Adipocyte (in vitro differentiated cells): ENCODE results near the gene AEBP1.

Experiments used
- DNase-seq: peaks from one replicate; pipeline ENCODE4 v3.0.0-alpha.2; 2015; ENCODE audit warnings: low read depth
- H3K27me3 ChIP-seq: replicated peaks from 2 replicates; pipeline ENCODE4 v1.7.0; 2013; ENCODE audit warnings: mild to moderate bottlenecking, low read length, moderate library complexity; ENCODE audit not compliant: control insufficient read depth, insufficient read depth
- H3K36me3 ChIP-seq: 2 replicates; pipeline ENCODE4 v1.7.0; 2013; ENCODE audit warnings: low read length, mild to moderate bottlenecking, moderate library complexity; ENCODE audit not compliant: control insufficient read depth, insufficient read depth, severe bottlenecking
- H3K4me1 ChIP-seq: 2 replicates; pipeline ENCODE4 v1.7.0; 2013; ENCODE audit warnings: mild to moderate bottlenecking, low read length, moderate library complexity; ENCODE audit not compliant: control insufficient read depth, insufficient read depth
- H3K4me3 ChIP-seq: 2 replicates; pipeline ENCODE4 v1.7.0; 2013; ENCODE audit warnings: mild to moderate bottlenecking, low read length, moderate library complexity
- H3K9ac ChIP-seq: 2 replicates; pipeline ENCODE4 v1.7.0; 2013; ENCODE audit warnings: mild to moderate bottlenecking, low read length, moderate library complexity
- H3K9me3 ChIP-seq: 2 replicates; pipeline ENCODE4 v1.7.0; 2013; ENCODE audit warnings: mild to moderate bottlenecking, low read length, moderate library complexity; ENCODE audit not compliant: control insufficient read depth

AEBP1 gene

DNA sequence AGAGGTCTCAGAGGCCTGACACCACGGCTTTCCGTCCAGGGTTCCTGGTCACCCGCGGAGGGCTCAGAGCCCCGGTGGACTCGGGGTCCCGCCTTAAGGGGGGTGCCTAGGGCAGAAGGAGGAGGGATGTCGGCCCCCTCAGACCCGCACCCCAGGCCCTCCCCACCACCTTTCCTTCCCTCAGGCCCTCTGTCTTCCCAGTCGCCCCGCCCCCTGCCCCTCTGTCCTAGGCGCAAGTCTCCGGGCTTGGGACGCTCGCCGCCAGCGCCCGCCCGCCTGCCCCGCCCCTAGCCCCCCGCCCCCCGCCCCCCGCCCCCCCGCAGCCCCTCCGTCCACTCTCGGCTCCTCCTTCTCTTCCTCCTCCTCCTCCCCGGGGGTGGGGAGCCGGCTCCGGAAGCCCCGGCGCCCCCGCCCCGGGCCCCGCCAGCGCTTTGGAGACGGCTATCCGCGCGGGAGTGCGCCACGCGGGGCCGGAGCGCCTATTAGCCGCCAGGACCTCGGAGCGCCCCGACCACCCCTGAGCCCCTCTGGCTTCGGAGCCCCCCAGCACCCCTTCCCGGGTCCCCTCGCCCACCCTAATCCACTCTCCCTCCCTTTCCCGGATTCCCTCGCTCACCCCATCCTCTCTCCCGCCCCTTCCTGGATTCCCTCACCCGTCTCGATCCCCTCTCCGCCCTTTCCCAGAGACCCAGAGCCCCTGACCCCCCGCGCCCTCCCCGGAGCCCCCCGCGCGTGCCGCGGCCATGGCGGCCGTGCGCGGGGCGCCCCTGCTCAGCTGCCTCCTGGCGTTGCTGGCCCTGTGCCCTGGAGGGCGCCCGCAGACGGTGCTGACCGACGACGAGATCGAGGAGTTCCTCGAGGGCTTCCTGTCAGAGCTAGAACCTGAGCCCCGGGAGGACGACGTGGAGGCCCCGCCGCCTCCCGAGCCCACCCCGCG lies at the start of gene AEBP1:
Gene AEBP1, plus strand, starts transcription at position 423 of the 937 bp plus-strand sequence. Its CDS starts 321 bp downstream, at position 744.
- DNase-seq = peak; percentile 74
- Histone ChIP-seq H3K9me3 (no peaks in the 10 kb centered on the region), H3K36me3 (peaks cover 3% of the 10 kb centered on the region), H3K27me3 (no peaks in the 10 kb centered on the region), H3K4me1 (peaks cover 56% of the 10 kb centered on the region), H3K4me3 (peak within 1 kb of the TSS; percentile 76), H3K9ac (peak within 1 kb of the TSS; percentile 81)

DNA sequence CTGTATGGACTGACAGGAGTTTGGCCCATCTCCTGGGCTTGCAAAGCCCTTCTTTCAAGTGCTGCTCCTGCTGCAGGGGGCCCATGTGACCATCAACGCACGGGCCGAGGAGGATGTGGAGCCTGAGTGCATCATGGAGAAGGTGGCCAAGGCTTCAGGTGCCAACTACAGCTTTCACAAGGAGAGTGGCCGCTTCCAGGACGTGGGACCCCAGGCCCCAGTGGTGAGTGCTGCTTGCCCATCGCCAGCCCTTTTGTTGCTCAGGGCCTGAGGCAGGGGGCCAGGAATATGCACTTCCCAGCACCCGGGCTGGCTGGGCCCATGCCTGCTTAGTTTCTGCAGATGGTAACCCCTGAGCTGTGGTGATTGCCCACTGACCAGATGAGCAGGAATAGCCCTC lies 47.5 kb upstream of the AEBP1 start:
- peaks cover 92% of the 10 kb centered on the region for H3K36me3 ChIP-seq
- no peaks in the 10 kb centered on the region for H3K9me3 ChIP-seq
- no peaks in the 10 kb centered on the region for H3K27me3 ChIP-seq
- no peak overlapping the region for H3K4me3 ChIP-seq
- H3K4me1 ChIP-seq = no peaks in the 10 kb centered on the region
- H3K9ac ChIP-seq = no peak overlapping the region
- no peak for DNase-seq

DNA sequence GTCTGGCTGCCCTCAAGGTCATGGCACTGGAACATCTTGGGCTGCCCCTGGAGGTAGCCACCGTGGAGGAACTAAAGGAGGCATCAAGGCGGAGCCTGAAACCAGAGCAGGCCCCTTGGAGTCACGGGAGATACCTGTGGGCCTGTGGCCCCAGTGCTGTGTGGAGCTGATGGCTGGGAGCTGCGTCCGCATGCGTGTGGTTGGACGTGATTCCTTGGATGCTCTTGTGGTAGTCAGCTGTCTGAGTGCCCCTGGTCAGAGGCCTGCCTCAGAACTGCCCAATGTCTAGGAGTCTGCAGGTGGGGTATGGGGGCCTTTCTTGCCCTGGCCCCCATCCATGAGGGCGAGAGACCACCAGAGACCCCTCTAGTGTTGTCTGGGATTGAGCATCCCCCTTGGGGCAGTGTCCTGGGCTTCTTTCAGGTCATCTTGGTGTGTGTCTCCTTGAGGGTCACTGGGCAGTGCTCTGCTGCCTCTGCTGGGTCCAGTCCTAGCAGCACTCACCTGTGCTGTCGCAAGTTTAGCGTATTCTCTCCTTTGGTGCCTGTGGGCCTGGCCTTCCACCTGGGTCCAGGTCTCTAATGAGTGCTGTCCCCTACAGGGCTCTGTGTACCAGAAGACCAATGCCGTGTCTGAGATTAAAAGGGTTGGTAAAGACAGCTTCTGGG lies 46.8 kb upstream of the AEBP1 start:
- no peak overlapping the region for H3K4me3 ChIP-seq
- no peak overlapping the region for H3K9ac ChIP-seq
- no peaks in the 10 kb centered on the region for H3K9me3 ChIP-seq
- H3K27me3 ChIP-seq = no peaks in the 10 kb centered on the region
- no peak for DNase-seq
- peaks cover 93% of the 10 kb centered on the region for H3K36me3 ChIP-seq
- H3K4me1 ChIP-seq = peaks cover 5% of the 10 kb centered on the region

DNA sequence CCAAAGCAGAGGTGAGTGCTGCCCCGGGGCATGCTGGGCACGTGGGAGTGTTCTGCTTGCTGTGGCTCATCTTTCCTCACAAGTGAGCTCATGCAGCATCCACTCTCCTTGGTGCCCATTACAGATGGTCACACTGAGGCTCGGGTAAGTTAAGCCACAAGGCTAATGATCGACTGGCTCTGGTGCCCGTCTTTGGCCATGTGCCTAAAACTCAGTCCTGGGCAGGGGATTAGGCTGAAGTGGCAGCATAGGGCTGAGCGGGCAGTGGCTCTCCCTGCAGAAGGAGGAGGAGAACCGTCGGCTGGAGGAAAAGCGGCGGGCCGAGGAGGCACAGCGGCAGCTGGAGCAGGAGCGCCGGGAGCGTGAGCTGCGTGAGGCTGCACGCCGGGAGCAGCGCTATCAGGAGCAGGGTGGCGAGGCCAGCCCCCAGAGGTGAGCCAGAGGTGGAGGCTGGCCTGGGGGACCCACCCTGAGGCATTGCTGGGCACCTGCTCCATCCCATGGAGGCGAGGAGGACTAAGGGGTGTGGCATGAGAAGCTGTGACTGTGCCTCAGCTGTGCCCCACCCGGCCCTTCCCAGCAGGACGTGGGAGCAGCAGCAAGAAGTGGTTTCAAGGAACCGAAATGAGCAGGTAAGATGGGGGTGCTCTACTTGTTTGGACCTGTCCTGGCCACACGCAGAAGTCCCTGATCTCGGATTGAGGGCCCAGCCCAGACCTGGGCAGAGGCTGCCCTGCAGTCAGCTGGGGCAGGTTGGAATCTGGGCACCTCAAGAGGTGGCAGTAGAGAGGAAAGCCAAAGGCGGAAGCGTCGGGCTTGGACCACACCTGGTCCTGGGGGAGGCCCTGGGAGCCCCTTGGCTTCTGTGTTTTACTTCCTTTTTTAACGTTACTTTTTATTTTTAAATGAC lies 46.0 kb upstream of the AEBP1 start:
- no peak for DNase-seq
- no peak overlapping the region for H3K4me3 ChIP-seq
- peaks cover 13% of the 10 kb centered on the region for H3K4me1 ChIP-seq
- H3K27me3 ChIP-seq = no peaks in the 10 kb centered on the region
- no peak overlapping the region for H3K9ac ChIP-seq
- peaks cover 87% of the 10 kb centered on the region for H3K36me3 ChIP-seq
- no peaks in the 10 kb centered on the region for H3K9me3 ChIP-seq

DNA sequence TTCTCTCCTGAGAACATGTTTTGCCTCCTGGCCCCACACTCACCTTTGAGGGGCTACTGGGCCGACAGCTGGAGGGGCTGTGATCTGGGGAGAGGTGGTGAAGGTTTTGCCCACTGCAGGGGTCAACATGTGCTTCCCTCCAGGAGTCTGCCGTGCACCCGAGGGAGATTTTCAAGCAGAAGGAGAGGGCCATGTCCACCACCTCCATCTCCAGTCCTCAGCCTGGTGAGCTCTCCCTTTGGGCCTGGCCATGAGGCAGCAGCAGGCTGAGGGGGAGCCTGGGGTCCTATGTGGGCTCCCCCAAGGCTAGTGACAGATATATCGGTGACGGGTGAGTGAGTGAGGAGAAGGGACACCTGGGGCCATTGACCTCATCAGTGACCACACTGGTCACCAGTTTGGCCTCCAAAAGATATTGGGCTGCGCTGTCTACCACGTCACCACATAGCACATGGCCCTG lies 45.4 kb upstream of the AEBP1 start:
- Histone ChIP-seq H3K27me3 (no peaks in the 10 kb centered on the region), H3K4me1 (peaks cover 19% of the 10 kb centered on the region), H3K4me3 (no peak overlapping the region), H3K9me3 (no peaks in the 10 kb centered on the region), H3K9ac (no peak overlapping the region), H3K36me3 (peaks cover 80% of the 10 kb centered on the region)
- no peak for DNase-seq

DNA sequence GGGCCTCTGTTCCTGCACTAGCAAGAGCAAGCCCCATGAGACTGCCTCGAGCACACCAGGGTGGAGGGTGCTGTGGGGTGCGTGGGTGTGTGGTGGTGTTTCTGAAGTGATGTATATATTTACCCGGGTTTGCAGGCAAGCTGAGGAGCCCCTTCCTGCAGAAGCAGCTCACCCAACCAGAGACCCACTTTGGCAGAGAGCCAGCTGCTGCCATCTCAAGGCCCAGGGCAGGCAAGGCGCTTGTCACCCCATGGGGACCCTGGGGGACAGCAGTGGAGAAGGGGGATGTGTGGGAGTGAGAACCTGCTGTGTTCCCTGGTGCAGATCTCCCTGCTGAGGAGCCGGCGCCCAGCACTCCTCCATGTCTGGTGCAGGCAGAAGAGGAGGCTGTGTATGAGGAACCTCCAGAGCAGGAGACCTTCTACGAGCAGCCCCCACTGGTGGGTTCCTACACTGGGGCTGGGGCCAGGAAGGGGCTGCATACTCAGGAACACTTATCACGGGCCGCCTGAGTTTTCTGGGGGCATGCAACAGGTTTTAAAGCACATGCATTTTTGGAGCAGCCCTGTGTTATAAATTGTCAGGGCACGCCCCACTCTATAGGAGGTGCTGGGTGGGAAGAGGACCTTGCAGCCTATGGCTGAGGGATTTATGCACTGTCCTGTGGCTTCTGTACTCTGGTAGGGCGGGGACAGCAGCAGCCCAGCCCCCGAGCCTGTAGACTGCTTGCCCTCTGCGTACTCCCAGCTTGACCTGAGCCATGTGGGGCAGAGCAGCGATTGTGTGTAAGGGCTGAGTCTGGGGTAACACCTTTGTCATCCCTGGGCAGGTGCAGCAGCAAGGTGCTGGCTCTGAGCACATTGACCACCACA lies 44.7 kb upstream of the AEBP1 start:
- Histone ChIP-seq H3K9ac (no peak overlapping the region), H3K9me3 (no peaks in the 10 kb centered on the region), H3K4me1 (peaks cover 25% of the 10 kb centered on the region), H3K36me3 (peaks cover 74% of the 10 kb centered on the region), H3K27me3 (no peaks in the 10 kb centered on the region), H3K4me3 (no peak overlapping the region)
- DNase-seq = no peak

DNA sequence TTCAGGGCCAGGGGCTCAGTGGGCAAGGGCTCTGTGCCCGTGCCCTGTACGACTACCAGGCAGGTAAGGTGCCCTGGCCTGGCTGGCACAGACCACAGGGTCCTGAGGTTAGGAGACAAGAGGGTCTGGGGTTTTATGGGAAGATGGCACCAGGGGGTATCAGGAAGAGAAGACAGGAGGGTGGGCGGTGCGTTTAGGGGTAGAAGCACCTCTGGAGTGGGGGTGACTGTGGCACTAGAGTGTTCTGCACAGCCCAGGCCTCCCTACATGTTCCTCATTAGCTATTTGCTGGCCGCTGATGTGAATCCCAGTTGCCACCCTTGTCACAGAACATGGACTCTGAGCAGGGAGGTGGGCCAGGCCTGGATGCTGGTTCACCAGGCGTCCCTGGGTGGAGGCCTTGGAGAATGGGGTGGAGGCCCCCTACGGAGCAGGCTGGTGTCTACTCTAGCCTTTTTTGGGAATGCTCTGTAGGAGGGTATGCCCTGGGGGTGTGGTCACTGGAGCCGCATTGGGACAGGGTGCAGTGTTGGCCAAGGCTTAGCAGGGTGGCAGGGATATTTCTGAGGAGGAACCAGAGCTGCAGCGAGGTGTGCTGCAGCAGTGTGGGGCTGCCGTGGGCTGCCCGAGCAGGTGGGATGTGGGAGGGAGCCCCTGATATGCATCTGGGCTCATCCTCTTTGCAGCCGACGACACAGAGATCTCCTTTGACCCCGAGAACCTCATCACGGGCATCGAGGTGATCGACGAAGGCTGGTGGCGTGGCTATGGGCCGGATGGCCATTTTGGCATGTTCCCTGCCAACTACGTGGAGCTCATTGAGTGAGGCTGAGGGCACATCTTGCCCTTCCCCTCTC lies 43.8 kb upstream of the AEBP1 start:
- Histone ChIP-seq H3K9ac (no peak overlapping the region), H3K4me1 (peaks cover 34% of the 10 kb centered on the region), H3K9me3 (no peaks in the 10 kb centered on the region), H3K4me3 (no peak overlapping the region), H3K27me3 (no peaks in the 10 kb centered on the region), H3K36me3 (peaks cover 68% of the 10 kb centered on the region)
- no peak for DNase-seq

DNA sequence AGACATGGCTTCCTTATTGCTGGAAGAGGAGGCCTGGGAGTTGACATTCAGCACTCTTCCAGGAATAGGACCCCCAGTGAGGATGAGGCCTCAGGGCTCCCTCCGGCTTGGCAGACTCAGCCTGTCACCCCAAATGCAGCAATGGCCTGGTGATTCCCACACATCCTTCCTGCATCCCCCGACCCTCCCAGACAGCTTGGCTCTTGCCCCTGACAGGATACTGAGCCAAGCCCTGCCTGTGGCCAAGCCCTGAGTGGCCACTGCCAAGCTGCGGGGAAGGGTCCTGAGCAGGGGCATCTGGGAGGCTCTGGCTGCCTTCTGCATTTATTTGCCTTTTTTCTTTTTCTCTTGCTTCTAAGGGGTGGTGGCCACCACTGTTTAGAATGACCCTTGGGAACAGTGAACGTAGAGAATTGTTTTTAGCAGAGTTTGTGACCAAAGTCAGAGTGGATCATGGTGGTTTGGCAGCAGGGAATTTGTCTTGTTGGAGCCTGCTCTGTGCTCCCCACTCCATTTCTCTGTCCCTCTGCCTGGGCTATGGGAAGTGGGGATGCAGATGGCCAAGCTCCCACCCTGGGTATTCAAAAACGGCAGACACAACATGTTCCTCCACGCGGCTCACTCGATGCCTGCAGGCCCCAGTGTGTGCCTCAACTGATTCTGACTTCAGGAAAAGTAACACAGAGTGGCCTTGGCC lies 43.0 kb upstream of the AEBP1 start:
- Histone ChIP-seq H3K4me1 (peaks cover 40% of the 10 kb centered on the region), H3K4me3 (no peak overlapping the region), H3K9ac (no peak overlapping the region), H3K9me3 (no peaks in the 10 kb centered on the region), H3K36me3 (peaks cover 62% of the 10 kb centered on the region), H3K27me3 (no peaks in the 10 kb centered on the region)
- no peak for DNase-seq

DNA sequence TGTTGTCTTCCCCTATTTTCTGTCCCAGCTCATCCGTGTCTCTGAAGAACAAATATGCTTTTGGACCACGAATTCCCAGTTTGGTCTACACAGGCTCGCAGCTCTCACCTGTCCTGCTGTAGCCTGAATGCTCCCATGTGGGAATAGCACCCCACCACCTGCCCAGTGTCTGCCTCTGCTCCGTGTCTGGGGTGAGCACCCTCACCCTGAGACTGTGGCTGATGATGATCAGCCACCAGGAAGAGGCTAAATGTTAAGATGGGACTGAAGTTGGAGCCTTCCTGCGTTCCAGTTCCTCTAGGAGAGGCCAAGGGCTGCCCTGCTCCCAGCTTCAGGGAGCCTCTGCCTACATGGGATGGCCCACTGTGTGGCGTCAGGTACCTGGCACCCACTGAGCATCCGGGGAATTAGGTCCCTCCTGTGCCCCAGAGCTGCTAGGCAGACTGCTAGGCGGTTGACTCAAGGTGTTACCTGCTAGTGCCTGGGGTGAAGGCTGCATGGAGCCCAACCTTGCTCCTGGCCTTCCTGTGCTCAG lies 42.4 kb upstream of the AEBP1 start:
- Histone ChIP-seq H3K9ac (no peak overlapping the region), H3K4me3 (no peak overlapping the region), H3K36me3 (peaks cover 56% of the 10 kb centered on the region), H3K4me1 (peaks cover 40% of the 10 kb centered on the region), H3K9me3 (no peaks in the 10 kb centered on the region), H3K27me3 (no peaks in the 10 kb centered on the region)
- no peak for DNase-seq
